GM20000 (cell line): Measurements from ENCODE around the gene AKR1B15.
A peak's percentile ranks its signal among the peaks of the same experiment; 100 is the strongest.

Experiments used
- DNase-seq: peaks from one replicate; pipeline ENCODE4 v3.0.0; 2012; ENCODE audit warnings: low spot score
- CTCF ChIP-seq: IDR thresholded peaks from 2 replicates; pipeline ENCODE4 v1.5.1; 2012; ENCODE audit warnings: mild to moderate bottlenecking, control low read depth; ENCODE audit errors: extremely low read depth, missing control alignments

Gene AKR1B15

GRCh38 chr7:134545380-134545779 lies 3.5 kb upstream of the AKR1B15 start:
- no peak for TF ChIP-seq CTCF
- no peak for DNase-seq

GRCh38 chr7:134545918-134546317 lies 3.0 kb upstream of the AKR1B15 start:
- no peak for DNase-seq
- no peak for TF ChIP-seq CTCF

GRCh38 chr7:134546955-134547354 lies 2.0 kb upstream of the AKR1B15 start:
- DNase-seq, result no peak
- no peak for TF ChIP-seq CTCF

- peak; percentile 68 for DNase-seq
- TF ChIP-seq CTCF, result peak; percentile 62
Observed at GRCh38 chr7:134547397-134548054, 1.4 kb upstream of the AKR1B15 start.

- DNase-seq, result no peak
- TF ChIP-seq CTCF, result no peak
Observed at GRCh38 chr7:134549366-134549765, 456 bp downstream of the AKR1B15 start.

GRCh38 chr7:134552105-134552504 lies 3.2 kb downstream of the AKR1B15 start:
- DNase-seq, result no peak
- no peak for TF ChIP-seq CTCF

GRCh38 chr7:134553976-134554375 lies 5.1 kb downstream of the AKR1B15 start:
- DNase-seq, result peak; percentile 10

More at GRCh38 chr7:134553976-134554375, 5.1 kb downstream of the AKR1B15 start:
- peak; percentile 14 for TF ChIP-seq CTCF
